Esophagus (tissue), 2 donors: Measurements from ENCODE around the gene ART4. TPM values are rescaled to one million over a fixed set of nuclear protein-coding genes. Genes with fewer than 3 reads are reported as not detected.

ENCODE experiments used
- H3K27ac ChIP-seq, 2 donors: one replicate each; pipeline ENCODE4 v1.5.1; 2013; ENCODE audit warnings: low read depth in 2 of 2, mild to moderate bottlenecking in 2 of 2, inconsistent platforms in 1 of 2, low read length in 1 of 2, moderate library complexity in 1 of 2
- H3K27me3 ChIP-seq, 2 donors: one replicate each; pipeline ENCODE4 v1.6.1; 2013; ENCODE audit warnings: low read length in 2 of 2, control low read depth in 1 of 2, mild to moderate bottlenecking in 1 of 2; ENCODE audit not compliant: insufficient read depth in 2 of 2, control insufficient read depth in 1 of 2
- H3K36me3 ChIP-seq, 2 donors: one replicate each; pipeline ENCODE4 v1.6.1; 2013; ENCODE audit warnings: low read length in 1 of 2; ENCODE audit not compliant: control insufficient read depth in 2 of 2, insufficient read depth in 2 of 2
- H3K4me1 ChIP-seq, 2 donors: one replicate each; pipeline ENCODE4 v1.6.1; 2013; ENCODE audit warnings: low read length in 1 of 2; ENCODE audit not compliant: control insufficient read depth in 2 of 2, insufficient read depth in 2 of 2
- H3K4me3 ChIP-seq, 2 donors: one replicate each; pipeline ENCODE4 v1.5.1; 2013; ENCODE audit warnings: low read length in 2 of 2, mild to moderate bottlenecking in 2 of 2, low read depth in 1 of 2, moderate library complexity in 1 of 2
- H3K9me3 ChIP-seq, 2 donors: one replicate each; pipeline ENCODE4 v1.6.1; 2013; ENCODE audit warnings: mild to moderate bottlenecking in 2 of 2, low read depth in 1 of 2, low read length in 1 of 2, moderate library complexity in 1 of 2; ENCODE audit not compliant: control insufficient read depth in 2 of 2, insufficient read depth in 1 of 2
- WGBS, 2 donors: extraction: QIAGEN DNeasy Blood & Tissue Kit; methylation state at CpG; one replicate each; pipeline ENCODE4 v1.1.7; 2013; 5-methylcytosine and 5-hydroxymethylcytosine counted together
- polyA plus RNA-seq, 2 donors: library from polyadenylated mRNA; stranded (reverse); fragments of 200-250 nt; gene quantifications; one replicate each; pipeline ENCODE4 v1.2.3, GENCODE V29; 2013
- donor health status: healthy with polysubstance abuse.
- donor health status: Bipolar disorder and iron deficiency.

The ART4 gene
- polyA plus RNA-seq, 2 donors: 0.05 to 0.14 TPM

DNA sequence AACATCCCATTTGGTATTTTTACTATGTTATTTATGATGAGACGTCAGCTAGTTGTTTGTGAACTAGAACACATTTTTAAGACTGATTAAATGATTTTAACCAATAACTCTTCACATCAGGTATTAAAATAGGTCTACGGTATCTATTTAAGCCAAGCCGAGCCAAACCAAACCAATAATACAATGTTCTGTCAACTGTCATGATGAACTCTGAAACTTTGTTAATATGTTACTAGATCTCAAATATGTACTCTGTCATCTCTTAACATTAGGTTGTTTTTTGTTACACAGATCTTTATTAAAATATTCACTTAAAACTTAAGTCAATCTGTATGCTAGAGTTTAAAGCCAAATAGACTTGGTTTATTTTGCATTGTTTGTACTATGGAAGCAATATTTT lies 1.0 kb downstream of the ART4 start:
- Histone ChIP-seq H3K4me1 (peaks cover 0 to 4% of the 10 kb centered on the region in 2 donors), H3K9me3 (no peaks in the 10 kb centered on the region), H3K36me3 (no peaks in the 10 kb centered on the region), H3K4me3 (no peak overlapping the region), H3K27me3 (no peaks in the 10 kb centered on the region), H3K27ac (no peak overlapping the region)
- 66 to 77% methylated on average over 3 of the region's 3 CpGs for WGBS, 2 donors

DNA sequence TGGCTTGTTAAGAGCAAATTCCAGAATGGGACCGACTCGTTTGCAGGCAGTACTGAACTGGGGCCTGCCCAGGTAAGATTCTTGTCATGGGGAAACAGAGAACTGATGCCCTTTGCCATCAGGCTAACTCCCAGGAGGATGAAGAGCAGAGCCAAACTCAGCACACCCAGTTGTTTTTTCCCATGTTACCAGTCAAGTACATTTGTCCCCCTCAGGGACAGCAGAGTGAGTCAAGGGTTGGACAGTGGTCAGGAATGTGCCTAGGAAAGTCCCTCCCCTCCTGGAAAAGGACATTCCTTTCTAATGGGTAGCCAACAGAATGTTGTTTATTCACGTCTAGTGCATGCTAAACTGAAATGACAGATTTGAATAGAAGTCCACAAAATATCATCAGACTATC lies 1.6 kb downstream of the ART4 start:
- 28 to 44% methylated on average over 3 of the region's 3 CpGs for WGBS, 2 donors
- Histone ChIP-seq H3K9me3 (no peaks in the 10 kb centered on the region), H3K4me1 (peaks cover 0 to 4% of the 10 kb centered on the region in 2 donors), H3K27me3 (no peaks in the 10 kb centered on the region), H3K4me3 (no peak overlapping the region), H3K36me3 (no peaks in the 10 kb centered on the region), H3K27ac (peak overlapping the region in 1 of 2 donors; percentile 61)

DNA sequence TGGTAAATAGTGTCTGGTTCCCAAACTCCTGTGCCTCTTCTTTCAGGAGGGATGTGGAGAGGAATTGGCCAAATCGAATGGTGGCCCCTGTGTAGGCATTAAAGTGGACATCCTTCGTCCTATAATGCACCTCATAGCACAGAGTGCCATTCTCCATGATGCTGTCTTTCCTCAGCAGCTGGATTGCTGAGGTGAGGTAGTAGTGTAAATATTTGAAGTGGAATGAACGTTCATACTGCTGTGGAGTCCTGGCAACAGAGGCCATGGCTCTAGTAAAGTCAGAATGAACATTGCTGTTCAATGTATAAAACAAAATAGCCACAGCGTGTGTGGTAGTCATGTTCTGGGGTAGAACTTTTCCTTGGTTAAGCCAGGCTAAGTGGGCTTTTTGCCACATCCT lies 2.7 kb downstream of the ART4 start:
- Histone ChIP-seq H3K4me1 (peaks cover 0 to 4% of the 10 kb centered on the region in 2 donors), H3K36me3 (no peaks in the 10 kb centered on the region), H3K9me3 (no peaks in the 10 kb centered on the region), H3K27me3 (no peaks in the 10 kb centered on the region), H3K4me3 (no peak overlapping the region), H3K27ac (no peak overlapping the region)
- WGBS, 2 donors: 80 to 82% methylated on average over 4 of the region's 4 CpGs

DNA sequence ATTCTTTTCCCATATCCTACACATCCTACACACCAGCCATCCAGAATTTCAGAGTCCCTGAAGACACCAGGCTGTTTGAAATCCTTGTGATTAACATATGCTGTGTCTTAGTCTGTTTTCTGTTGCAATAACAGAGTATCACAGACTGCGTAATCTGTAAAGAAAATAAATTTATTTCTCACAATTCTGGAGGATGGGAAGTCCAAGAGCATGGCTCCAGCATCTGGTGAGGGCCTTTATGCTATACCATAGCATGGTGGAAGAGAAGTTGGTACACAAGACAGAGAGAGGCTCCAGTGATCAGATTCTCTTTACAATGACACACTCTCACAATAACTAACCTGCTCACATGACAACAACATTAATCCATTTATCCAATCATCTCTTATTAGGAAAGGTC lies 4.1 kb downstream of the ART4 start:
- Histone ChIP-seq H3K9me3 (no peaks in the 10 kb centered on the region), H3K36me3 (no peaks in the 10 kb centered on the region), H3K27me3 (no peaks in the 10 kb centered on the region), H3K4me3 (no peak overlapping the region), H3K4me1 (peaks cover 0 to 4% of the 10 kb centered on the region in 2 donors), H3K27ac (no peak overlapping the region)
- 95 to 100% methylated on average over 1 of the region's 1 CpG for WGBS, 2 donors

- peaks cover 2% of the 10 kb centered on the region in 2 donors for H3K27me3 ChIP-seq
- H3K27ac ChIP-seq: no peak overlapping the region
- H3K4me3 ChIP-seq: no peak overlapping the region
- H3K36me3 ChIP-seq: no peaks in the 10 kb centered on the region
- no peaks in the 10 kb centered on the region for H3K9me3 ChIP-seq
- H3K4me1 ChIP-seq: peaks cover 0 to under 1% of the 10 kb centered on the region in 2 donors
- WGBS, 2 donors: 68 to 78% methylated on average over 7 of the region's 7 CpGs
Observed at GRCh38 chr12:14836336-14837210, 6.8 kb downstream of the ART4 start.

DNA sequence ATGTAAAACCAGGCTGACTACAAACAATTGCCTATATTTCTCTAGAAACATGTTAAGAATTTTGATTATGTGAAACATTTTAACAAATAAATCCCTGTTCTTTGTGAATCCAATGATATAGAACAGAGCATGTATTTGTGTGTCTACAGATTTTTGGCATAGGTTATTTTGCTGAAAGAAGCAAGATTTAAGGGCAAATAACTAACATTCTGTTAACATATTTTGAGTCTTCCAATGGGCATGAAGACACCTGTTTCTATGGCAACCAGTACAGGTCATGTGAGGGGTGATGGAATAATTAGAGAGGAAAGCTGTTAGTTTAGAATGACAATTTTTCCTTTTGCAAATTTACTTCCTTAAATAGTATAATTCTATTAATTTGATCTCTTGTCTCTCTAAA lies 8.8 kb downstream of the ART4 start:
- no peaks in the 10 kb centered on the region for H3K9me3 ChIP-seq
- H3K27me3 ChIP-seq: peaks cover 2% of the 10 kb centered on the region in 2 donors
- no peak overlapping the region for H3K27ac ChIP-seq
- no peak overlapping the region for H3K4me3 ChIP-seq
- H3K4me1 ChIP-seq: no peaks in the 10 kb centered on the region
- H3K36me3 ChIP-seq: no peaks in the 10 kb centered on the region

- Histone ChIP-seq H3K27me3 (peaks cover 2% of the 10 kb centered on the region in 2 donors), H3K27ac (no peak overlapping the region), H3K9me3 (no peaks in the 10 kb centered on the region), H3K4me3 (no peak overlapping the region), H3K4me1 (no peaks in the 10 kb centered on the region), H3K36me3 (no peaks in the 10 kb centered on the region)
- 25 to 37% methylated on average over 1 of the region's 1 CpG for WGBS, 2 donors
Observed at GRCh38 chr12:14833952-14834351, 9.4 kb downstream of the ART4 start.

DNA sequence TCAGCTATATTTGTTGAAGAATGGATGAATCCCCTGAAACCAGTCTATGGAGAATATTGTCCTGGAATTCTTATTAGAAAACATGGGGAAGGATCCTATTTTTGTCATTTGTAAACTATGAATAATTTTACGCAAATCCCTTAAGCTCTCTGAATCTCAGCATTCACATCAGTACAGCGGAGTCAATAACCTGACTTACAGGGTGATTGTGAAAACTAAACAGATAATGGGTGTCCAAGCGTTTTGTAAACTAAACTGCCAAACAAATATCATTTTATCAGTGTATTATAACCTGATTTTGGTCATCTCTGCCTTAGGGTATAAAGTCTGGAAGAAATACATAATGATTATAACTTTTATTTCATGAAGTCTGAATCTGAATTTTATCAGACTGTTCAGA lies 10.0 kb downstream of the ART4 start:
- H3K27ac ChIP-seq: no peak overlapping the region
- 78 to 79% methylated on average over 3 of the region's 3 CpGs for WGBS, 2 donors
- H3K27me3 ChIP-seq: peaks cover 2% of the 10 kb centered on the region in 2 donors
- H3K9me3 ChIP-seq: no peaks in the 10 kb centered on the region
- H3K4me1 ChIP-seq: no peaks in the 10 kb centered on the region
- no peaks in the 10 kb centered on the region for H3K36me3 ChIP-seq
- no peak overlapping the region for H3K4me3 ChIP-seq

DNA sequence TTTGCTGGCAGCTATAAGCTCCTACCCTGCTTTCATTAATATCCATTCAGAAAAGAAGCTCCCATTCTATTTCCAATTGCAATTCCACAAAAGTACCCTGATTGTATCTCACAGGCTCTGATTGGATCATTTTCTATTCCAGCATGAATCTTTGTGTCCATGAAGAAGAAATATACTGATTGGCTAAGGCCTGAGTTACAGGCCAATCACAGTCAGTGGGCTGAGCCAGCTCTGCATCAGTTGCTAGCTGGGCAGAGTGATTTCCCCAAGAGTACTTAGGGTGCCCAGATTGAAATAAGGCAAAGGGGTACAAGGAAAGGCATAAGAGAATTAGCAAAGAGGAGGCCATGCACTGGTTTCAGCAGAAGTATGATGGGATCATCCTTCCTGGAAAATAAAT lies 14.4 kb downstream of the ART4 start:
- Histone ChIP-seq H3K27ac (no peak overlapping the region), H3K4me1 (no peaks in the 10 kb centered on the region), H3K9me3 (no peaks in the 10 kb centered on the region)

DNA sequence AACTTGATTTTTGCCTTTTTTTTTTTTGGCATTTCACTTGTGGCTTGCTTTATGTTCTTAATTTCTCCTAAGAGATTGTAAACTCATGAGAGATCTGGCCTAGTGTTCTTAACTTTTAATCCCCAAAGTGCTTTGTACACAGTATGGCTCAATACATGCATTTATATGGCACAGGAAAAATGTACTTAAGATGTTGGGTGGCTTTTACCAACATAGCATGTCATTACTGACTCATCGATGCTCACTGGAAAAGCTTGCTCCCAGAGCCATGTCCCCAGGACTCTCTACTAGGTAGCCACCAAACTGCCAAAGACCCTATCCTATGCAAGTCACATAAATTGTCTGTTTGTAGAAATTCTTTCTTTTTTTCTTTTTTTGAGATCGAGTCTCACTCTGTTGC lies 16.3 kb downstream of the ART4 start:
- Histone ChIP-seq H3K4me3 (no peak overlapping the region), H3K27me3 (peaks cover 0 to 2% of the 10 kb centered on the region in 2 donors), H3K9me3 (no peaks in the 10 kb centered on the region), H3K36me3 (no peaks in the 10 kb centered on the region), H3K27ac (no peak overlapping the region), H3K4me1 (no peaks in the 10 kb centered on the region)
- WGBS, 2 donors: 81 to 83% methylated on average over 2 of the region's 2 CpGs

More for the DNA sequence above, 14.4 kb downstream of the ART4 start:
- H3K4me3 ChIP-seq: no peak overlapping the region
- H3K27me3 ChIP-seq: peaks cover 2% of the 10 kb centered on the region in 2 donors
- H3K36me3 ChIP-seq: no peaks in the 10 kb centered on the region
